ENCODE measurements around the gene HADHA.
A peak's percentile ranks its signal among the peaks of the same experiment; 100 is the strongest.
"Not testable (repeated sequence)": the region's sequence is repeated elsewhere in the genome, so short reads cannot be mapped to it uniquely, and the experiment has no call there.

Gene HADHA

DNA sequence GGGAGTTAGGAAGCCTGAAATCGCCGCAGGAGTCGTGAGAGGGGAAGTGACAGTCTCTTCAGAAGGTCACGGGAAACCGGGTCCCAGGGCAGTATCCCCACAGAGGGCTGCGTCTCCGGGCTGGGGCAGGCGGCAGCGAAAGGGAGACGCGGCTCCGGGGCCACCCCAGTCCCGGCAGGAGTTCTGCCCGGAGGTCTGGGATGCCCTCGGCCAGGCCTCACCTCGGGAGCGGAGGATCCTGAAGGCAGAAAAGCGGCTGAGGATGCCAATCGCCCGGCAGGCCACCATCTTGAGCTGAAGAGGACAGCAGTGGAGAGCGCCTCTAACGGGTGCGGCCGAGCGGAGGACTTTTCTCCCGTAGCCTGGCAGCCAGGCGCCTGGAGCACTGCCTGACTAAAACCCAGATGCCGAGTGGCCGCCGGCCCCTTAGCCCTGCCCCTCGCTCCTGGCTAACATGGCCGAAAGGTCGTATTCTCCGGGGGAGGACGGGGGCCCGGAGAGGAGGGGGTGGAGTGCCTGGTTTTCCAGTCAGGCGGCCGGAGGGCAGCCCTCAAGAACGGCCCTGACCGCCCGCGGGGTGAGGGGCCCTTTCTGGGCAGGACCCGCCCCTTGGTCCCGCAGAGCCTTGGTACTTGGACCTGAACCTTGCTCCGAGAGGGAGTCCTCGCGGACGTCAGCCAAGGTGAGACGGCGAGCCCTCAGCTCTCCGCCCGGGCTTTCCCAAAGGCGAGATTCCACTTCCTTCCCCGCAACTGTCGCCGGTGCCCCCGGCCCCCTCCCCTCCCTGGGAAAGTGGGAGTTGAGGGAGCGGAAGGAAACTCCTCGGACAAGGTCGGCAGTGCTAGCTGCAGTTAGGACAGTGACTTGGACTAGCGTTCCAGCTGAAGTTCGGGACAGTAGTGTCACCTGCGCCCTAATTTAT, at the start of gene HADHA, which contains the start of gene HADHB:
HADHA (minus strand) TSS at position 324 of the 922 bp plus-strand sequence; CDS start at position 288, 36 bp downstream.
HADHB (plus strand) TSS at position 631 of the 922 bp plus-strand sequence. CDS start 9,316 bp downstream, outside the sequence.
- DNase-seq (ENCODE audit: insufficient read length, low spot score) (peak; percentile 95), FAIRE-seq (peak; percentile 85)

DNA sequence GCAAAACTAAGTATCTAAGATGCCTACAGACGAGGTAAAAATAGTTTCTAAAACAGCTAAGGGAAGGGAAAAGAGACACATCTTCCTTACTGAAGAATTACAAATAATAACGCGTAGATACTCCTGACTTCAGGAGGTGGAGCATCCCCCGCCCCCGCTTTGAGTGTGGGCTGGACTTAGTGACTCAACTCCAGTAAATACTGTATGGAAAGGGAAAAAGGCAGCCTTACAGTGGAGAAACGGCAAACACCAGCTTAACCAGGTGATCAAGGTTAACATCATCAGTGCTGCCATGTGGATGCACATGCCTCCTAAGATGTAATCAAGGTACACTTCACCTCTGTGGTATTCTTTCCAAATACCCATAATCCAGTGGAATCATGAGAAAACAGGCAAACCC, 48.2 kb upstream of the HADHA start:
- FAIRE-seq (peak; percentile 80), DNase-seq (ENCODE audit: insufficient read length, low spot score) (peak; percentile 27)

DNA sequence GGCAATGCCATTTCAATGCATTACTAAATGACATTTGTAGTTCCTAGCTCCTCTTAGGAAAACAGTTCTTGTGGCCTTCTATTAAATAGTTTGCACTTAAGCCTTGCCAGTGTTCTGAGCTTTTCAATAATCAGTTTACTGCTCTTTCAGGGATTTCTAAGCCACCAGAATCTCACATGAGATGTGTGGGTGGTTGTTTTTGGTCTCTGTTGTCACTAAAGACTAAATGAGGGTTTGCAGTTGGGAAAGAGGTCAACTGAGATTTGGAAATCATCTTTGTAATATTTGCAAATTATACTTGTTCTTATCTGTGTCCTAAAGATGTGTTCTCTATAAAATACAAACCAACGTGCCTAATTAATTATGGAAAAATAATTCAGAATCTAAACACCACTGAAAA, 45.6 kb upstream of the HADHA start:
- no peak for FAIRE-seq
- DNase-seq (ENCODE audit: insufficient read length, low spot score) = no peak

DNA sequence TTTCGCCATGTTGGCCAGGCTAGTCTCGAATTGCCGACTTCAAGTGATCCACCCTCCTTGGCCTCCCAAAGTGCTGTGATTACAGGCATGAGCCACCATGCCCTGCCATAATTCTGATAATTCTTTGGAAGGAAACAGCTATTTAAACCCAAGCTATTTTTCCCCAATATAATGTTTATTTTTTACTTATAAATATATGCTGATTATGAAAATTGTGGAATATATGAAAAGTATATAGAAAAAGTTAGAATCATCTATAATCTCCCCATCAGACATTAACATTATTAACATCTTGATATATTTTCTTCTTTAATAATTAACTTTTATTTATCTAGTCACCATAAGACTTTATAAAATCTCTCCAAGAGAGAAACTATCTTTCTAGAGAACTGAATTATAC, 41.5 kb upstream of the HADHA start:
- DNase-seq (ENCODE audit: insufficient read length, low spot score) (no peak), FAIRE-seq (no peak)

DNA sequence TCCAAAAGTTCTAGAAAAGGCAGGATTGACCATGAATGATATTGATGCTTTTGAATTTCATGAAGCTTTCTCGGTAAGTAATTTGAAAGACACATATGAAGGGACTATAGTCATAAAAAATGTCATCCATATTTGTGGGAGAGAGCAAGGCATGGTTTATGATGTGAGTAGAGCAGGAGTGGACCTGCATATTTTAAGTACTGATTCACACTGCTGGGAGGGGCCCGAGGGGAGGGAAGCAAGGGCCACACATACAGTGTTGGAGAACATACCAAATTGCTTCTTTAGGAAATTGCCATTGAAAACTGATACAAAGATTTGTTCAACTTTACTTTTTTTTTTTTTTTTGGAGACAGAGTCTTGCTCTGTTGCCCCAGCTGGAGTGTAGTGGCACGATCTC, 39.7 kb upstream of the HADHA start:
- peak; percentile 90 for FAIRE-seq

DNA sequence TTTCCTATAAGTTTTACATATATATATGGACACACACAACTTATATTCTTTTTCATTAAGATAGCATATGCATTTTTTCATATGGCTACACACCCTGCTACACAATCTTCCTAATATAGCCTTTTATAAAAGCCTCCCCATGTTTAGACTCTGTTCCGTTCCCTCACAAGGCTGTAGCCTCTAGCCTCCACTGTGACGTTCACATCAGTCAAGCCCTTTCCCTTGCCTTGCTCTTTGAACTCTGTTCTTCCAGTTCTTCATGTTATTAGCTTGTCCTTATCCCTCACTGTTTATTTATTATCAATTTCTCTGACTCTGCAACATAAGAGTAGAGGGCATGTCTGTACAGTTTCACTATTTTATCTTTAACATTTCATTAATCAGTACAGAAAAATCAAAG, 39.2 kb upstream of the HADHA start:
- DNase-seq (ENCODE audit: insufficient read length, low spot score) (no peak), FAIRE-seq (no peak)

More for the DNA sequence above, 39.7 kb upstream of the HADHA start:
- peak; percentile 69 for DNase-seq (ENCODE audit: insufficient read length, low spot score)

DNA sequence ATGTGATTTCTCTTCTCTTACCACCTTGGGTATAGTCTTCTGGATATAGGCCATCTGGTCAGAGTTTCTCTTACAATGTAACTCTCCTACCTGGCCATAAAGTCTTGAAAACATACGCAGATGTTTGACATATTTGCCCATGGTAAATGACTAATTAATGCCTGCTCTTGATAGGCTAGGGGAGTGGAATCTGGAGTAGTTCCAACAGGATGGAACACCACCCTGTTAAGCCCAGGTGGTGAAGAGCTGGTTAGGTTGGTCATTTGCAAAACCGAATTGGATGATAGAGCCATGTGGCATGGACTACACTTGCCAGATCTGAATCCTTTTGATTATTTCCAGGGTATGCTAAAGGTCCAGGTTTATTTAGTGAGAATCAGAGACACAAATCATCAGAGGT, 36.8 kb upstream of the HADHA start:
- DNase-seq (ENCODE audit: insufficient read length, low spot score) (no peak), FAIRE-seq (peak; percentile 69)

DNA sequence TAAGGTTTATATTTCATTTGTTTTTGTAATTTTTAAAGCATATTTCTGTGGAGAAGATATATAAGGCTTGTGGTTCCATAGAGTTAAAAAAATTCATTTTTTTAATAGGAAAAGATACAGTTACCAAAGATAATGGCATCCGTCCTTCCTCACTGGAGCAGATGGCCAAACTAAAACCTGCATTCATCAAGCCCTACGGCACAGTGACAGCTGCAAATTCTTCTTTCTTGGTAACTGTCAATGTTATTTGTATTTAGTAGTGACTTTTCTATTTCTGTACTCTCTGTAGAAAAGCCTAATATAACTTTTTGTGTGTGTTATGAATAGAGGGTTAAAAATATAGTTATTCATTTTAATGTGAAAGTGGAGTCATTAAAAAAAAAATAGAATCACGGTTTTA, 35.5 kb upstream of the HADHA start:
- FAIRE-seq = no peak
- DNase-seq (ENCODE audit: insufficient read length, low spot score) = no peak

DNA sequence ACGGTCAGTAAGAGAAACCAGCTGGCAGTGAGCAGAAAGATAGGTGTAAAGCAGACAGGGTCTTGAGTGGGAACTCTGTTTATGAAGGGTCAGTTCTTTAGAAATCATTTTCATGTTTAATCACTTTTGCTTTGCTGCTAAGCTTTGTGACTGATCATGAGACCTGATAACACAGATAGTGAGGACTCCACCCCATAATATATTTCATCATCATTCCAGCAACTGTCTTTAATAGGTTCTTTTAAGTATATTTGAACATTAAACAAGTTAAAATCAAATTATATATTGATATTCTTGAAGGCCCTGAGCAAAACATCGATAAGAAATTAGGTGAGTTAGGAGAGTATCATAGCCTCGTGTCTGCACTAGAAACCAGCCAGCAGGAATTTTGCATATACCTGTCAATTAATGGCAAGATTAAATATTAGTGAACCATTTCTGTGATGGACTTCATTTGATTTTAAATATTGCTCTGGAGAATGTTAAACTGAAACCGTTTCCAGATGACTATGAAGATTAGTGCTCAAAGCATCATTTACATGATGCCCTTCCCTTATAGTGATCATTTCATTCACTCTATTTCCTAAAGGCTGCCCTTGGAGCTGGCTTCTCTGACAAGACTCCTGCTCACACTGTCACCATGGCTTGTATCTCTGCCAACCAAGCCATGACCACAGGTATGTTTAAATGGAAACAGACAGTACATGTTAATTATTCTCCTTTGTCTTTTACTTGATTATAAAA, 32.2 kb upstream of the HADHA start:
- DNase-seq (ENCODE audit: insufficient read length, low spot score) (no peak), FAIRE-seq (no peak)

DNA sequence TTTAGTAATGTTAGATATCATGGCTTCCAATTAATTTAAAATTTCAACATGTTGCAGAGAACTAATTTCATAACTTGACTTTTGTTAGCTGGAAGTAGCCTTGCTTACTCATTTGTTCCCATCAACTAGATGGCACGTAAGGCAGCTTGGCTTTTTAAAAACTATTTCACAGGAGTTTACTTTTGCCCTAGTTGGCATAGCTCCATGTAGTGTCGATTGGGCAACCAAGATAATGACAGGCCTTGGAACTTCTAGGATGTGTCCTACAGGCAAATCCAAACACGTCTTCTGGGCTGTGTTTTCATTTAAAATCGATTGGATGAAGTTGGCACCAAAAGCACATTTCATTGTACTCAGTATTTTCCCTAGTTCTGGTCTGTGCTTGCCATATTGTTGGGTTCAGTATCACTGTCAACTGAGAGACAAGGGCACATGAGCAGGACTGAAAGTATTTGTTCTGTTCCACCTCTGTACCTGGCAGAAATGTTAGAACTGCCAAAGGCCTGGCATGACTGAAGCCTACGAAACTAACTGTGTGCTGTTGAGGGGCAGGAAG, 29.7 kb upstream of the HADHA start:
- FAIRE-seq = no peak
- peak; percentile 18 for DNase-seq (ENCODE audit: insufficient read length, low spot score)

DNA sequence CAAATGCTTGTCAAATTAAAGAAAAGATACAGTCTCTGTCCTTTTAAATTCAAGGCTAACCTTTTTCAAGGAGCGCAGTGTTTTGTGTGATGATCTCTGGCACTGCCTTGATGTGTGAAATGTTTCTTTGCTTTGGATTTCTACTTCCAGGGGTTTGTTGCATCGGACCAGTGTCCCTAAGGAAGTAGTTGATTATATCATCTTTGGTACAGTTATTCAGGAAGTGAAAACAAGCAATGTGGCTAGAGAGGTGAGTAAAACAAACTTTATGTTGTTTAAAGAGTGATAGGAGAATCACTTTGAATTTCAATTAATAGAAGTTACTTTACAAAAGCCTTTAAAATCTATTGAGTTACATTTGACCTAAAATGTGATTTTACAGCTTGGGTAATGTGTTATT, 29.1 kb upstream of the HADHA start:
- DNase-seq (ENCODE audit: insufficient read length, low spot score) (no peak), FAIRE-seq (no peak)

DNA sequence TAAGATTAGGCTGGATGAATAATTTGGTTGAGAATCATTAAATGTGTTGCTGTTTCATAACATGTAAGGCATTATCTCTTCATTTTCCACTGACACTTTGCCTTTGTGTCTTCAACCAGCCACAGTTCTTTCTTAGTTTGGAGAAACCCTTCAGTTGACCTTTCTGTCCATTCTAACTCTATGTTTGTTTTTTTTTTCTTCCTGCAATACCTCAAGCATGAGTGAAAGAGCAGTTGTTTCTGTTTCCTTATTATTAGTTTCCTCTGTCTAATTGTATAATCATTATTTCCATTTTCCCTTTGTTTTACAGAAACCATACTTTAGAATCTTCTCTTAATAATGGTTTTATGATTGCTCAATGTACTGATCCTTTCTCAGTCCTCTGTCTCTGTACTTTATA, 25.9 kb upstream of the HADHA start:
- FAIRE-seq (no peak), DNase-seq (ENCODE audit: insufficient read length, low spot score) (no peak)

DNA sequence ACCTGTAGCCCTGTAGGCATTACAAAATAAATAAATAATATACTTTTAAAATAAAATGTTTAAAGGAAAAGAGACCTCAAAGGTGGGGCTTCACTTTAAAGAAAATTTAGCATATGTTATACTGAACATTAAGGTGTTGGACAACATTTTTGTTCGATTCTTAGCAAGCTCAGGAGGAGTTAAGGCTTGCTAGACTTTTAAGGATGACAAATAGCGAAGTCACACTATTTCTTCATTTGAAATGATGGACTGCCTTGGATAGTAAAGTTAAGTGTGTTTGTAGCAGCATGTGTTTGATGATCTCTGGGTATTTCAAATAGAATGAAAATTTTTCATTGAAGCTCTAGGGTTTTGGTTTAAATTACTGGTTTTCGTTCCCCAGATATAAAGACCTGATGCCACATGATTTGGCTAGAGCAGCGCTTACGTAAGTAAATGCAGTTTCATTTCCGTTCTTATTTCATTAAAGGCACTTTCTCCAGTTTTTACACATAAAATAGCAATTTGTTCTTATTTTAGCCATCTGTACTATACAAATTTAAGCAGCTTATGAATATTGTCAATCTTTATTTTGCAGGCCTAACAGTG, 25.2 kb upstream of the HADHA start:
- FAIRE-seq (no peak), DNase-seq (ENCODE audit: insufficient read length, low spot score) (no peak)

DNA sequence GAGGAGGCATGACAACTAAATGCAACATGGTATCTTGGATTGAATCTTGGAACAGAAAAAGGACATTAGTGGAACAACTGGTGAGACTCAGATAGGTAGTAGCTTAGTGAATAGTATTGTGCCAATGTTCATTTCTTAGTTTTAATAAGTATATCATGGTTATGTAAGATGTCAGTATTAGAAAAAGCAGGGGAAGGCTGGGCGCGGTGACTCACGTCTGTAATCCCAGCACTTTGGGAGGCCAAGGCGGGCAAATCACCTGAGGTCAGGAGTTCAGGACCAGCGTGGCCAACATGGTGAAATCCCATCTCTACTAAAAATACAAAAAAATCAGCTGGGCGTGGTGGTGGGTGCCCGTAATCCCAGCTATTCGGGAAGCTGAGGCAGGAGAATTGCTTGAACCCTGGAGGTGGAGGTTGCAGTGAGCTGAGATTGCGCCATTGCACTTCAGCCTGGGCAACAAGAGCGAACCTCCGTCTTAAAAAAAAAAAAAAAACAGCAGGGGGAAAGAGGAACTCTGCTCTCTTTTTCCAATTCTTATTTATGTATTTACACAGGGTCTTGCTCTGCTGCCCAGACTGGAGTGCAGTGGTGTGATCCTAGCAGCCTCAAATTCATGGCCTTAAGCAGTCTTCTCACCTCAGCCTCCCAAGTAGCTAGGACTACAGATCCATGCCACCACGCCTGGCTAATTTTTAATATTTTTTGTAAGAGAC, 24.4 kb upstream of the HADHA start:
- not testable (repeated sequence) for FAIRE-seq; DNase-seq (ENCODE audit: insufficient read length, low spot score)

DNA sequence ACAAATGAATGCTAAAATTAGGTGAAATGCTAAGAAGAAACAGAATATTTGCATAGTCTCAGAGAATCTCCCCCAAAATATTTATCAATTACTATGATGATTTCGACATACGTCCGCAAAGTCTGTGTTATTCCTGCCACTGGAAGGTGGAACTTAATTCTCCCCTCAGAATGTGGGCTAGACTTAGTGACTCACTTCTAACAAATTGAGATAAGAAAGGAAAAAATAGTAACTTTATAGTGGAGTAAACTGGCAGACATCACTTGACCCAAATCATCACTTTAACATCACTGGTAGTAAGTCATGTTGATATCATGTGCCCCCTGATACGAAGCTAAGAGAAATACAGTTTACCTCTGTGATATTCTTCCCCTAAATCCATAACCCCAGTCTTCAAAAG, 23.8 kb upstream of the HADHA start:
- DNase-seq (ENCODE audit: insufficient read length, low spot score) (no peak), FAIRE-seq (no peak)

DNA sequence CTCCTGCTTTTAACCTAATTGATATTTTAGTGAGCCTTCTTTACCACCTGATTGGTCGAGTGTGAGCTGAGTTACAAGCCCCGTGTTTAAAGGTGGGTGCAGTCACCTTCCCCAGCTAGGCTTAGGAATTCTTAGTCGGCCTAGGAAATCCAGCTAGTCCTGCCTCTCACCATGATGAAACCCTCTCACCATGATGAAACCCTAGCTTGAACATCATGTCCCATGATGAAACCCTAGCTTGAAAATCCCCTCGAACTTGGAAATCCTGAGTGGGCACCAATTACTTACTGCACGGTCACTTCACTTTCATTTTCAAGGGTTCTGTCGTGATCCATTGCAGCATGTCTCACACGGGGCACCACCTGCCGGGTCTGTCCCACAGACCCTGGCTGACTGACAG, 14.4 kb upstream of the HADHA start:
- FAIRE-seq = not testable (repeated sequence)

DNA sequence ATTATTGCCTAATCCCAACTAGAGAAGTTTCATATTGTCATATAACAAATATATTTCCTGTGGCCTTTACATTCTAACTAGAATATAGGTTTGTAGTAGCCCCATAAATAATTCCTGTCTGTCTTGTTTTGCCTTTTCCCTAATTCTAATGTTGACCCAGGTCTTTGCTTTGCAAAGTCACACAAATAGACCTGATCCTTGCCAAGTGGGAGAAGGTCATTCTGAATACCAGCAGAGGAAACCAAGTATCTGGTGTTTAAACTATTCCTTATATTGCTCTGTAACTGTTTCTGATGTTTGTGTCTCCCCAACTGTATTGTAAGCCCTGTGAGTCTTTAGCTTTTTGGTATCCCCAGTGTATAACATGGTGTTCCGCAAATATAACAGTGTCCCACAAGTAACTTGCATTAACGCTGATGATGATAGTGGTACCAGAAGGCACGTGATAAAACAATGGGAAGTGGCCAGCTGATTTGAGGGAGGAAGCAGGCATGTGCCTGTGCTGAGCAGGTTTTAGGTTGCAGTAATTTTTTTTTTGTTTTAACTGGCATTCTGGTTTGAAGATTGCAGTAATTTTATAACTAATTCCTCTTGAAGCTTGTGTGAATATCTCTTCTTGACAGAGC, 11.4 kb upstream of the HADHA start:
- no peak for FAIRE-seq
- DNase-seq (ENCODE audit: insufficient read length, low spot score) = no peak

More for the DNA sequence above, 14.4 kb upstream of the HADHA start:
- DNase-seq (ENCODE audit: insufficient read length, low spot score) = not testable (repeated sequence)

DNA sequence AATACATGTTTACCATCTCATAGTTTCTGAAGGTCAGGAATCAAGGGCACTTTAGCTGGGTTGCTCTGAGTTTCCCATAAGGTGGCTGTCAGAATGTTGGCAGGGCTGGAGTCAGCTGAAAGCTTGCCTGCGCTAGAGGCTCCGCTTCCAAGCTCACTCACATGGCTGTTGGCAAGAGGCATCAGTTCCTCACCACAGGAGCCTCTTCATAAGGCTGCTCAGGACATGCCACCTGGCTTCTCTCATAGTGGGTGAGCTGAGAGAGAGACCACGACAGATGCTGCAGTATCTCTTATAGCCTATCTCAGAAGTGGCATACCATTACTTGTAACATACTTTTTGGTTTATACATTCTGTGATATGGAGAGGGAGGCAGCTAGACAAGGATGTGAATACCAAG, 7.5 kb upstream of the HADHA start:
- no peak for FAIRE-seq
- DNase-seq (ENCODE audit: insufficient read length, low spot score) = no peak

DNA sequence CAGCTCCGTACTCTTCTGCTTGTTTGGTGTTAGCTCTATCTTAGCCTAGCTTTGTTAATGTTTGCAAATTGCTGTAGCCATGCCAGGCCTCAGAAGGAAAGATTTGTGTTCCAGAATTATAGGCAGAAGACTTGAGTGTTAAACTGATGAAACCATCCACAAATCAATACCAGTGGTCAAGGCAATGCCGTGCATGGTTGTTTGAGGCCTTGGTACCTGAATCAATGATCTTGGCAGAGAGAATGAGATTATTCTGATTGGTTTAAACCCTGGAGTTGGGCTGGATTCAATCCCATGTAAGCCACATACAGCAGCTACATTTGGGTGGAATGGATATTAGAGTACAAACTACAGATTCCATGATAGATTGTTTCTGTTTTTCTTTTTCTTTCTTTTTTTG, 5.2 kb upstream of the HADHA start:
- FAIRE-seq (no peak), DNase-seq (ENCODE audit: insufficient read length, low spot score) (no peak)

DNA sequence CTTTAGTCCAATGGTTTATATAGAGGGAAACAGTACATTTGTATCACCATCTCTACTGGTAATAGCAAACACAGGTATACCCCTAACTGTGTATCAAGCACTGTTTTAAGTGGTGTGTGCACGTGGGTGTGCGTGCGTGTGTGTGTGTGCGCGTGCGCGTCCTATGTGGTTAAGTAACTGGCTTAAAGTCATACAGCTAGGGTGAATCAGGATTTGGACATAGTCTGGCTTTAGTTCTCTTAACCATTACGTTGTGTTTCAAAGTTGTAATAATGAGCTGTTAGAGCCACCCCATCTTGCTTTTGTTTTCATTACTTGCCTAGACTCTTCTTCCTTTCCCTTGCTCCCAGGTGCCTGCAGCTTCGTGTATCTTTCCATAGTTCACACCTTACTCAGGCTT, 2.4 kb upstream of the HADHA start:
- no peak for FAIRE-seq

More for the DNA sequence above, 2.4 kb upstream of the HADHA start:
- DNase-seq (ENCODE audit: insufficient read length, low spot score) = no peak
